H9 (cell line): ENCODE results near the gene TRIO. TPM values are rescaled to one million over a fixed set of nuclear protein-coding genes. Genes with fewer than 3 reads are reported as not detected.

Experiments
- DNase-seq: peaks from one replicate; pipeline ENCODE4 v3.0.0-alpha.2; 2017
- H2AFZ ChIP-seq: one replicate; pipeline ENCODE4 v1.6.1; 2013; ENCODE audit warnings: mild to moderate bottlenecking, low read length, control low read depth, moderate library complexity
- H2AK5ac ChIP-seq: 2 replicates; pipeline ENCODE4 v1.6.1; 2013; ENCODE audit warnings: low read length, control low read depth, mixed read lengths; ENCODE audit not compliant: insufficient read length
- H2BK120ac ChIP-seq: one replicate; pipeline ENCODE4 v1.6.1; 2013; ENCODE audit warnings: low read depth, mild to moderate bottlenecking, low read length, control low read depth, inconsistent platforms; ENCODE audit not compliant: poor library complexity, severe bottlenecking
- H2BK12ac ChIP-seq: 2 replicates; pipeline ENCODE4 v1.6.1; 2013; ENCODE audit warnings: low read length, control low read depth, mixed read lengths, low read depth; ENCODE audit not compliant: insufficient read length
- H2BK15ac ChIP-seq: 2 replicates; pipeline ENCODE4 v1.6.1; 2013; ENCODE audit warnings: low read depth, low read length, control low read depth
- H2BK20ac ChIP-seq: one replicate; pipeline ENCODE4 v1.6.1; 2013; ENCODE audit warnings: low read depth, mild to moderate bottlenecking, low read length, control low read depth, inconsistent platforms; ENCODE audit not compliant: poor library complexity, severe bottlenecking
- H2BK5ac ChIP-seq: 2 replicates; pipeline ENCODE4 v1.6.1; 2013; ENCODE audit warnings: low read length, control low read depth, mixed read lengths; ENCODE audit not compliant: insufficient read length
- H3K14ac ChIP-seq: 2 replicates; pipeline ENCODE4 v1.6.1; 2013; ENCODE audit warnings: low read length, control low read depth; ENCODE audit not compliant: insufficient read depth
- H3K18ac ChIP-seq: 2 replicates; pipeline ENCODE4 v1.6.1; 2013; ENCODE audit warnings: low read depth, mild to moderate bottlenecking, mixed read lengths, low read length, control low read depth; ENCODE audit not compliant: insufficient read length
- H3K23ac ChIP-seq: 2 replicates; pipeline ENCODE4 v1.6.1; 2013; ENCODE audit warnings: low read length, control low read depth, mixed read lengths, low read depth; ENCODE audit not compliant: insufficient read length
- H3K23me2 ChIP-seq: 2 replicates; pipeline ENCODE4 v1.6.1; 2013; ENCODE audit warnings: low read depth, mild to moderate bottlenecking, mixed read lengths, low read length, control low read depth; ENCODE audit not compliant: insufficient read length, poor library complexity, severe bottlenecking
- H3K27ac ChIP-seq: 2 replicates; pipeline ENCODE4 v1.5.1; 2013; ENCODE audit warnings: low read length, control low read depth, mixed read lengths, low read depth; ENCODE audit not compliant: insufficient read length
- H3K27me3 ChIP-seq: 2 replicates; pipeline ENCODE4 v1.6.1; 2013; ENCODE audit warnings: low read length, control low read depth, inconsistent platforms; ENCODE audit not compliant: insufficient read depth
- H3K4ac ChIP-seq: 2 replicates; pipeline ENCODE4 v1.6.1; 2013; ENCODE audit warnings: low read depth, mild to moderate bottlenecking, control low read depth, inconsistent platforms, low read length, moderate library complexity
- H3K4me1 ChIP-seq: 2 replicates; pipeline ENCODE4 v1.6.1; 2013; ENCODE audit warnings: low read length, control low read depth, inconsistent platforms; ENCODE audit not compliant: insufficient read depth
- H3K4me2 ChIP-seq: 2 replicates; pipeline ENCODE4 v1.6.1; 2013; ENCODE audit warnings: low read length, control low read depth, mixed read lengths; ENCODE audit not compliant: insufficient read length, insufficient read depth
- H3K56ac ChIP-seq: 2 replicates; pipeline ENCODE4 v1.6.1; 2013; ENCODE audit warnings: low read depth, mild to moderate bottlenecking, mixed read lengths, low read length, control low read depth; ENCODE audit not compliant: insufficient read length
- H3K79me1 ChIP-seq: 2 replicates; pipeline ENCODE4 v1.6.1; 2013; ENCODE audit warnings: low read depth, mild to moderate bottlenecking, moderate library complexity, low read length, control low read depth, inconsistent platforms; ENCODE audit not compliant: insufficient read depth, poor library complexity, severe bottlenecking
- H3K79me2 ChIP-seq: 2 replicates; pipeline ENCODE4 v1.6.1; 2013; ENCODE audit warnings: low read length, control low read depth, inconsistent platforms; ENCODE audit not compliant: insufficient read depth
- H3K9ac ChIP-seq: 2 replicates; pipeline ENCODE4 v1.6.1; 2013; ENCODE audit warnings: low read length, control low read depth, mixed read lengths; ENCODE audit not compliant: insufficient read length; ENCODE audit errors: extremely low read depth
- H3K9me3 ChIP-seq: one replicate; pipeline ENCODE4 v1.6.1; 2013; ENCODE audit warnings: low read depth, low read length, inconsistent platforms; ENCODE audit not compliant: control insufficient read depth
- H3T11ph ChIP-seq: one replicate; pipeline ENCODE4 v1.6.1; 2013; ENCODE audit warnings: mild to moderate bottlenecking, low read length, control low read depth, inconsistent platforms
- H4K20me1 ChIP-seq: one replicate; pipeline ENCODE4 v1.6.1; 2013; ENCODE audit not compliant: control insufficient read depth, insufficient read length, insufficient read depth
- H4K5ac ChIP-seq: 2 replicates; pipeline ENCODE4 v1.6.1; 2013; ENCODE audit warnings: low read depth, mild to moderate bottlenecking, mixed read lengths, low read length, control low read depth; ENCODE audit not compliant: insufficient read length
- H4K8ac ChIP-seq: replicated peaks from 2 replicates; pipeline ENCODE4 v1.6.1; 2013; ENCODE audit warnings: low read length, control low read depth, mixed read lengths, low read depth; ENCODE audit not compliant: insufficient read length
- H4K91ac ChIP-seq: 2 replicates; pipeline ENCODE4 v1.6.1; 2013; ENCODE audit warnings: low read depth, mild to moderate bottlenecking, moderate library complexity, mixed read lengths, low read length, control low read depth; ENCODE audit not compliant: insufficient read length
- H3K27ac Mint-ChIP-seq, 3 experiments: 2 replicates in 2 of 3; 3 replicates in 1 of 3; pipeline ENCODE4 v1.8.0; 2020 to 2021; ENCODE audit warnings: mixed read lengths in 3 of 3, mild to moderate bottlenecking in 1 of 3, moderate library complexity in 1 of 3
- H3K27me3 Mint-ChIP-seq: 2 replicates; pipeline ENCODE4 v1.8.0; 2021; ENCODE audit warnings: low read depth, mild to moderate bottlenecking, moderate library complexity, mixed read lengths
- H3K36me3 Mint-ChIP-seq, 3 experiments: 2 replicates in 2 of 3; 3 replicates in 1 of 3; pipeline ENCODE4 v1.8.0; 2020 to 2021; ENCODE audit warnings: low read depth in 3 of 3, mixed read lengths in 3 of 3; ENCODE audit not compliant: insufficient read depth in 1 of 3
- H3K4me1 Mint-ChIP-seq, 2 experiments: 2 replicates each; pipeline ENCODE4 v1.8.0; 2020; ENCODE audit warnings: mixed read lengths in 2 of 2
- H3K4me3 Mint-ChIP-seq, 2 experiments: 2 replicates in 1 of 2; 3 replicates in 1 of 2; pipeline ENCODE4 v1.8.0; 2020 to 2021; ENCODE audit warnings: mild to moderate bottlenecking in 2 of 2, mixed read lengths in 2 of 2, moderate library complexity in 1 of 2
- H3K9me3 Mint-ChIP-seq, 2 experiments: 2 replicates in 1 of 2; 3 replicates in 1 of 2; pipeline ENCODE4 v1.8.0; 2020; ENCODE audit warnings: mild to moderate bottlenecking in 2 of 2, mixed read lengths in 2 of 2, moderate library complexity in 1 of 2
- CTCF ChIP-seq: fragments of 200-600 bp; sonication (generic); conservative IDR thresholded peaks from 3 replicates; pipeline ENCODE4 v1.8.0; 2021; ENCODE audit warnings: antibody characterized with exemption, mild to moderate bottlenecking
- WGBS: extraction: QIAGEN DNeasy Blood & Tissue Kit; methylation state at CpG from one replicate; pipeline ENCODE4 v1.1.7; 2013; ENCODE audit warnings: missing lambda C conversion rate, low lambda C conversion rate, mixed read lengths; ENCODE audit not compliant: insufficient read length; ENCODE audit errors: extremely low coverage; 5-methylcytosine and 5-hydroxymethylcytosine counted together
- total RNA-seq: library from RNA; stranded (reverse); gene quantifications from 2 replicates; pipeline ENCODE4 v1.2.1, GENCODE V29; 2021

The TRIO gene
- total RNA-seq, 1 experiment from 2014 or later: 87.8 TPM

- Histone ChIP-seq H3K14ac (no peak overlapping the region), H2AK5ac (no peak overlapping the region), H3K4me2 (no peak overlapping the region), H2BK120ac (no peak overlapping the region), H2AFZ (no peak overlapping the region), H3K56ac (no peak overlapping the region), H2BK15ac (no peak overlapping the region), H3T11ph (no peak overlapping the region), H3K4me1 (peaks cover 27% of the 10 kb centered on the region), H4K8ac (no peak overlapping the region), H3K9me3 (no peaks in the 10 kb centered on the region), H4K91ac (no peak overlapping the region), H3K9ac (no peak overlapping the region), H3K79me2 (peaks cover 31% of the 10 kb centered on the region; the same call in 1 of the 2 replicates), H3K79me1 (peaks cover 8% of the 10 kb centered on the region), H3K23me2 (no peaks in the 10 kb centered on the region), H2BK12ac (no peak overlapping the region), H3K23ac (no peak overlapping the region), H2BK20ac (no peak overlapping the region), H3K4ac (no peak overlapping the region), H3K18ac (no peak overlapping the region), H3K27me3 (no peaks in the 10 kb centered on the region), H3K27ac (no peak overlapping the region), H4K5ac (no peak overlapping the region), H2BK5ac (no peak overlapping the region), H4K20me1 (no peaks in the 10 kb centered on the region)
- no CpG with 5 or more reads among the region's 3 CpGs for WGBS
- H3K4me3 Mint-ChIP-seq: no peak overlapping the region
- peaks cover 0 to 4% (median 0%) of the 10 kb centered on the region in 3 experiments; a peak in 2 of 7 replicates for H3K36me3 Mint-ChIP-seq
- DNase-seq: no peak
- H3K27me3 Mint-ChIP-seq: no peaks in the 10 kb centered on the region
- H3K27ac Mint-ChIP-seq: no peak overlapping the region
- no peak for TF ChIP-seq CTCF
- peaks cover 92 to 93% of the 10 kb centered on the region in 2 experiments for H3K4me1 Mint-ChIP-seq
- no peaks in the 10 kb centered on the region for H3K9me3 Mint-ChIP-seq
Observed at GRCh38 chr5:14218011-14218410, 74.9 kb downstream of the TRIO start.
